Measurements from ENCODE around the gene DNAL4. TPM values are rescaled to one million over a fixed set of nuclear protein-coding genes. Genes with fewer than 3 reads are reported as not detected.

The DNAL4 gene
- total RNA-seq, 6 donors from 2014 or later = 14.7 to 23.7 (median 20.2) TPM

- Histone ChIP-seq H3K27ac (no peak overlapping the region), H3K36me3 (no peaks in the 10 kb centered on the region), H3K4me1 (no peaks in the 10 kb centered on the region), H3K9me3 (peaks cover 0 to 3% (median 0%) of the 10 kb centered on the region in 4 donors), H3K27me3 (no peaks in the 10 kb centered on the region), H3K4me3 (no peak overlapping the region)
- ATAC-seq (ENCODE audit: low FRiP score in 2 of 2) (peak in 1 of 2 donors; percentile 63), DNase-seq (peak in 1 of 2 donors; percentile 53)
- TF ChIP-seq POLR2AphosphoS5 (IDR thresholded peaks at IDR 0.05) (peak; percentile 24 to 44), EP300 (IDR thresholded peaks at IDR 0.05) (no peak)
- WGBS, 2 donors = 22 to 26% methylated on average over 10 of the region's 10 CpGs
Observed at GRCh38 chr22:38802671-38803121, 8.8 kb upstream of the DNAL4 start.

GRCh38 chr22:38799265-38800002 is 5.5 kb upstream of the DNAL4 start:
- H3K4me1 ChIP-seq = peaks cover 0 to 3% (median 2%) of the 10 kb centered on the region in 4 donors
- no peak overlapping the region for H3K4me3 ChIP-seq
- ATAC-seq (ENCODE audit: low FRiP score in 2 of 2) (peak in 1 of 2 donors; percentile 76), DNase-seq (no peak)
- no peaks in the 10 kb centered on the region for H3K36me3 ChIP-seq
- H3K27me3 ChIP-seq = no peaks in the 10 kb centered on the region
- H3K27ac ChIP-seq = no peak overlapping the region
- peaks cover 0 to 3% (median 0%) of the 10 kb centered on the region in 4 donors for H3K9me3 ChIP-seq
- WGBS, 2 donors = 83 to 89% methylated on average over 5 to 6 of the region's 6 CpGs
- TF ChIP-seq EP300 (IDR thresholded peaks at IDR 0.05) = no peak
- no peak for TF ChIP-seq POLR2A (IDR thresholded peaks at IDR 0.05)
- TF ChIP-seq POLR2AphosphoS5 (IDR thresholded peaks at IDR 0.05) = no peak

- H3K9me3 ChIP-seq = peaks cover 0 to 3% (median 0%) of the 10 kb centered on the region in 4 donors
- TF ChIP-seq POLR2A (IDR thresholded peaks at IDR 0.05) (no peak), POLR2AphosphoS5 (IDR thresholded peaks at IDR 0.05) (no peak), EP300 (IDR thresholded peaks at IDR 0.05) (no peak), CTCF (IDR thresholded peaks at IDR 0.05) (no peak)
- H3K4me1 ChIP-seq = peaks cover 0 to 7% (median 5%) of the 10 kb centered on the region in 4 donors
- H3K27me3 ChIP-seq = no peaks in the 10 kb centered on the region
- DNase-seq (no peak), ATAC-seq (ENCODE audit: low FRiP score in 2 of 2) (no peak)
- H3K27ac ChIP-seq = no peak overlapping the region
- WGBS, 2 donors = 71 to 77% methylated on average over 5 of the region's 5 CpGs
- H3K4me3 ChIP-seq = no peak overlapping the region
- H3K36me3 ChIP-seq = no peaks in the 10 kb centered on the region
Observed at GRCh38 chr22:38798496-38798895, 4.6 kb upstream of the DNAL4 start.

GRCh38 chr22:38796262-38796957 is 2.5 kb upstream of the DNAL4 start:
- H3K36me3 ChIP-seq = no peaks in the 10 kb centered on the region
- peaks cover 6 to 15% (median 11%) of the 10 kb centered on the region in 4 donors for H3K4me1 ChIP-seq
- TF ChIP-seq EP300 (IDR thresholded peaks at IDR 0.05) = no peak
- H3K27ac ChIP-seq = no peak overlapping the region
- WGBS, 2 donors = 76 to 77% methylated on average over 12 of the region's 12 CpGs
- no peak overlapping the region for H3K4me3 ChIP-seq
- no peak for ATAC-seq (ENCODE audit: low FRiP score in 2 of 2)
- no peaks in the 10 kb centered on the region for H3K27me3 ChIP-seq
- no peak for DNase-seq
- H3K9me3 ChIP-seq = peaks cover 0 to 3% (median 0%) of the 10 kb centered on the region in 4 donors

- DNase-seq (no peak), ATAC-seq (ENCODE audit: low FRiP score in 2 of 2) (no peak)
- Histone ChIP-seq H3K9me3 (peaks cover 0 to 3% (median 0%) of the 10 kb centered on the region in 4 donors), H3K4me3 (no peak overlapping the region), H3K36me3 (peaks cover 0 to 5% (median 1%) of the 10 kb centered on the region in 4 donors), H3K27me3 (no peaks in the 10 kb centered on the region), H3K27ac (no peak overlapping the region), H3K4me1 (peaks cover 6 to 15% (median 11%) of the 10 kb centered on the region in 4 donors)
- TF ChIP-seq POLR2A (IDR thresholded peaks at IDR 0.05) (no peak), EP300 (IDR thresholded peaks at IDR 0.05) (no peak), CTCF (IDR thresholded peaks at IDR 0.05) (no peak), POLR2AphosphoS5 (IDR thresholded peaks at IDR 0.05) (no peak)
- 67 to 87% methylated on average over 4 of the region's 4 CpGs for WGBS, 2 donors
Observed at GRCh38 chr22:38795569-38795968, 1.6 kb upstream of the DNAL4 start.

- Histone ChIP-seq H3K27me3 (no peaks in the 10 kb centered on the region), H3K36me3 (peaks cover 0 to 12% (median 9%) of the 10 kb centered on the region in 4 donors), H3K4me3 (peak overlapping the region; percentile 70 to 97 (median 89)), H3K4me1 (peaks cover 11 to 22% (median 12%) of the 10 kb centered on the region in 4 donors), H3K9me3 (no peaks in the 10 kb centered on the region), H3K27ac (peak overlapping the region; percentile 84 to 88 (median 84))
- TF ChIP-seq EP300 (IDR thresholded peaks at IDR 0.05) (no peak), POLR2AphosphoS5 (IDR thresholded peaks at IDR 0.05) (no peak), POLR2A (IDR thresholded peaks at IDR 0.05) (no peak), CTCF (IDR thresholded peaks at IDR 0.05) (no peak)
- 28% methylated on average over 9 of the region's 9 CpGs for WGBS, 2 donors
- no peak for DNase-seq
- no peak for ATAC-seq (ENCODE audit: low FRiP score in 2 of 2)
Observed at GRCh38 chr22:38793317-38793716, 626 bp downstream of the DNAL4 start.
